Ishikawa (cell line): ENCODE measurements around the gene PDE4D.

ENCODE experiments used
- CEBPB ChIP-seq: IDR thresholded peaks from 2 replicates; pipeline ENCODE4 v1.6.1; 2012
- CREB1 ChIP-seq: IDR thresholded peaks from 2 replicates; pipeline ENCODE4 v1.6.1; 2012; ENCODE audit warnings: low read depth
- EGR1 ChIP-seq: IDR thresholded peaks from 2 replicates; pipeline ENCODE4 v1.6.1; 2012
- EP300 ChIP-seq: IDR thresholded peaks from 2 replicates; pipeline ENCODE4 v1.6.1; 2012; ENCODE audit warnings: borderline replicate concordance
- FOXM1 ChIP-seq: IDR thresholded peaks from 2 replicates; pipeline ENCODE4 v1.6.1; 2012; ENCODE audit warnings: low read depth, borderline replicate concordance
- MAX ChIP-seq: IDR thresholded peaks from 2 replicates; pipeline ENCODE4 v1.6.1; 2012
- NFIC ChIP-seq: IDR thresholded peaks from 2 replicates; pipeline ENCODE4 v1.6.1; 2012
- RAD21 ChIP-seq: IDR thresholded peaks from 2 replicates; pipeline ENCODE4 v1.6.1; 2012; ENCODE audit warnings: low read depth
- REST ChIP-seq: IDR thresholded peaks from 2 replicates; pipeline ENCODE4 v1.6.1; 2012; ENCODE audit warnings: low read depth, mild to moderate bottlenecking
- TAF1 ChIP-seq: IDR thresholded peaks from 2 replicates; pipeline ENCODE4 v1.6.1; 2012; ENCODE audit warnings: low read depth, mild to moderate bottlenecking
- TCF12 ChIP-seq: IDR thresholded peaks from 2 replicates; pipeline ENCODE4 v1.6.1; 2012; ENCODE audit warnings: low read depth
- TEAD4 ChIP-seq: IDR thresholded peaks from 2 replicates; pipeline ENCODE4 v1.6.1; 2012
- USF1 ChIP-seq: IDR thresholded peaks from 2 replicates; pipeline ENCODE4 v1.6.1; 2012
- YY1 ChIP-seq: IDR thresholded peaks from 2 replicates; pipeline ENCODE4 v1.6.1; 2012; ENCODE audit warnings: low read depth
- ZBTB7A ChIP-seq: IDR thresholded peaks from 2 replicates; pipeline ENCODE4 v1.6.1; 2012; ENCODE audit warnings: low read depth

The PDE4D gene

GRCh38 chr5:59097116-59097515 is 796.4 kb downstream of the PDE4D start:
- TF ChIP-seq TAF1 (no peak), TCF12 (no peak), YY1 (no peak), NFIC (no peak), TEAD4 (no peak), ZBTB7A (no peak), CEBPB (no peak), FOXM1 (no peak), RAD21 (no peak), EGR1 (no peak), MAX (no peak), CREB1 (no peak), USF1 (no peak), EP300 (no peak), REST (no peak)

- TF ChIP-seq CEBPB (no peak), NFIC (no peak), EP300 (no peak), CREB1 (no peak), ZBTB7A (no peak), MAX (no peak), RAD21 (no peak), TCF12 (no peak), TEAD4 (no peak), USF1 (no peak), TAF1 (no peak), FOXM1 (no peak)
Measured at GRCh38 chr5:59095480-59095879, 798.0 kb downstream of the PDE4D start.

- TF ChIP-seq ZBTB7A (no peak), CEBPB (no peak), CREB1 (no peak)
Measured at GRCh38 chr5:59094864-59095263, 798.7 kb downstream of the PDE4D start.

GRCh38 chr5:59093329-59093728 is 800.2 kb downstream of the PDE4D start:
- no peak for TF ChIP-seq TAF1
- no peak for TF ChIP-seq ZBTB7A
- no peak for TF ChIP-seq EP300
- no peak for TF ChIP-seq TCF12
- TF ChIP-seq YY1, result no peak
- no peak for TF ChIP-seq EGR1

GRCh38 chr5:59092758-59093157 is 800.8 kb downstream of the PDE4D start:
- TF ChIP-seq USF1 (no peak), YY1 (no peak), EP300 (no peak), EGR1 (no peak), FOXM1 (no peak), CEBPB (no peak), CREB1 (no peak), RAD21 (no peak), NFIC (no peak), ZBTB7A (no peak), TAF1 (no peak), REST (no peak), TCF12 (no peak), MAX (no peak), TEAD4 (no peak)

GRCh38 chr5:59091965-59092364 is 801.6 kb downstream of the PDE4D start:
- TF ChIP-seq FOXM1 (no peak), RAD21 (no peak), TCF12 (no peak), REST (no peak), CEBPB (no peak), USF1 (no peak), MAX (no peak), EGR1 (no peak), TAF1 (no peak), NFIC (no peak), YY1 (no peak)
